ENCODE data around the gene USP9X.

The USP9X gene

DNA sequence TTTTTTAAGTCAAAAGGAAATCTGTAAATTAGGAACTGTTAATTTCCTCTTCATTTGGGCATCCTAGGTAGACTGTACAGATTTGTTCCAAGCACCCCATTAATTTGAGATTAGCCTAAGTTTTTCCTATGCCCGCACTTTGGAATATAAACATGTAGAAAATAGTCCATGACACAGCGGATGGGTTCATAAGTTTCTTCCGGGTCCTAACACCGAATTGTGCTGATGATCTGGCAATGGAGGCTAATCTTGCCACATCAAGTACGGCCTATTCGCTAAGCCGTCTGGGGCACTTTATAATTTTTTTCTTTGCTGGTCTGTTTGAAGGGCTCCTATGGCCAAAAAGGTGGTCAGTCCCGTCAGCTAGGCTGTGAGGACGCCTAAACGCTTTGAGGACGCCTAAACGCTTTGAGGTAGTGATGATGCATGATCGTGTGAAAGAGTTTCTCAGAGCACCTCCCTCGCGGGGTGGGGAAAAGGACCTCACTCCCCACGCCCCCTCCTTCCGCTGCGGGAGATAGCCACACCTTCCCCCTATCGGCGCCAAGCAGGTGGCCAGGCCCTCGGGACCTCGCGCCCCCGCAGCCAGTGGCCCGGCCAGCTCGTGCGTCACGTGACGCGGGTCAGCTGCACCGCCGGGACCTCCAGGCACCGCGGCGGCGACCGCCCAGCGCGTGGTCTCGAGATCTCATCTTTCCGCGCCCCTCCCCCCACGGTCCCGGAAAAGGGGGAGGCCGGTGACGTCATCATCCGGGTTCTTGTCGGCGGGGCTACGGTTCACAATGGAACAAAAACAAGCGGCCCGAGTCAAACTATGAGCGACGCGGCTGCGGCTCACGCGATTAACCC is 977 bp upstream of the USP9X start (continued):
- TF ChIP-seq, protein P1, sequence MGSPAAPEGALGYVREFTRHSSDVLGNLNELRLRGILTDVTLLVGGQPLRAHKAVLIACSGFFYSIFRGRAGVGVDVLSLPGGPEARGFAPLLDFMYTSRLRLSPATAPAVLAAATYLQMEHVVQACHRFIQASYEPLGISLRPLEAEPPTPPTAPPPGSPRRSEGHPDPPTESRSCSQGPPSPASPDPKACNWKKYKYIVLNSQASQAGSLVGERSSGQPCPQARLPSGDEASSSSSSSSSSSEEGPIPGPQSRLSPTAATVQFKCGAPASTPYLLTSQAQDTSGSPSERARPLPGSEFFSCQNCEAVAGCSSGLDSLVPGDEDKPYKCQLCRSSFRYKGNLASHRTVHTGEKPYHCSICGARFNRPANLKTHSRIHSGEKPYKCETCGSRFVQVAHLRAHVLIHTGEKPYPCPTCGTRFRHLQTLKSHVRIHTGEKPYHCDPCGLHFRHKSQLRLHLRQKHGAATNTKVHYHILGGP (tag by site-specific recombination; IDR thresholded peaks at IDR 0.05): no peak
- TF ChIP-seq ZNF571 (tag by site-specific recombination; IDR thresholded peaks at IDR 0.05) (no peak), ZFP37 (tag by site-specific recombination; IDR thresholded peaks at IDR 0.05) (peak; percentile 35; the same call in 1 of the 2 replicates), ZNF433 (tag by site-specific recombination; IDR thresholded peaks at IDR 0.05; ENCODE audit: low read depth) (no peak), ZNF302 (tag by site-specific recombination; IDR thresholded peaks at IDR 0.05; ENCODE audit: low read depth) (no peak), HOXD13 (CRISPR knock-in tag; IDR thresholded peaks at IDR 0.05; ENCODE audit: borderline replicate concordance) (no peak), ZBTB21 (tag by site-specific recombination; IDR thresholded peaks at IDR 0.05) (peak; percentile 96), SP2 (tag by site-specific recombination; IDR thresholded peaks at IDR 0.05) (peak; percentile 86), ZNF660 (tag by site-specific recombination; IDR thresholded peaks at IDR 0.05) (peak; percentile 38), ZNF266 (tag by site-specific recombination; IDR thresholded peaks at IDR 0.05; ENCODE audit: low read depth) (peak; percentile 18; the same call in 1 of the 2 replicates), ZNF366 (tag by site-specific recombination; conservative IDR thresholded peaks at IDR 0.05) (peak; percentile 94), ZNF175 (tag by site-specific recombination; IDR thresholded peaks at IDR 0.05) (no peak), ZNF776 (tag by site-specific recombination; IDR thresholded peaks at IDR 0.05; ENCODE audit: borderline replicate concordance) (no peak), ZNF223 (tag by site-specific recombination; IDR thresholded peaks at IDR 0.05) (peak; percentile 64; the same call in 1 of the 2 replicates)
- TF ChIP-seq, protein P2, sequence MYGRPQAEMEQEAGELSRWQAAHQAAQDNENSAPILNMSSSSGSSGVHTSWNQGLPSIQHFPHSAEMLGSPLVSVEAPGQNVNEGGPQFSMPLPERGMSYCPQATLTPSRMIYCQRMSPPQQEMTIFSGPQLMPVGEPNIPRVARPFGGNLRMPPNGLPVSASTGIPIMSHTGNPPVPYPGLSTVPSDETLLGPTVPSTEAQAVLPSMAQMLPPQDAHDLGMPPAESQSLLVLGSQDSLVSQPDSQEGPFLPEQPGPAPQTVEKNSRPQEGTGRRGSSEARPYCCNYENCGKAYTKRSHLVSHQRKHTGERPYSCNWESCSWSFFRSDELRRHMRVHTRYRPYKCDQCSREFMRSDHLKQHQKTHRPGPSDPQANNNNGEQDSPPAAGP (tag by site-specific recombination; IDR thresholded peaks at IDR 0.05): peak; percentile 96; the same call in 1 of the 2 replicates
- TF ChIP-seq, protein P3, sequence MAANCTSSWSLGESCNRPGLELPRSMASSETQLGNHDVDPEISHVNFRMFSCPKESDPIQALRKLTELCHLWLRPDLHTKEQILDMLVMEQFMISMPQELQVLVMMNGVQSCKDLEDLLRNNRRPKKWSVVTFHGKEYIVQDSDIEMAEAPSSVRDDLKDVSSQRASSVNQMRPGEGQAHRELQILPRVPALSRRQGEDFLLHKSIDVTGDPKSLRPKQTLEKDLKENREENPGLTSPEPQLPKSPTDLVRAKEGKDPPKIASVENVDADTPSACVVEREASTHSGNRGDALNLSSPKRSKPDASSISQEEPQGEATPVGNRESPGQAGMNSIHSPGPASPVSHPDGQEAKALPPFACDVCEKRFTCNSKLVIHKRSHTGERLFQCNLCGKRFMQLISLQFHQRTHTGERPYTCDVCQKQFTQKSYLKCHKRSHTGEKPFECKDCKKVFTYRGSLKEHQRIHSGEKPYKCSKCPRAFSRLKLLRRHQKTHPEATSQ (tag by site-specific recombination; IDR thresholded peaks at IDR 0.05): no peak
- TF ChIP-seq, protein P4, sequence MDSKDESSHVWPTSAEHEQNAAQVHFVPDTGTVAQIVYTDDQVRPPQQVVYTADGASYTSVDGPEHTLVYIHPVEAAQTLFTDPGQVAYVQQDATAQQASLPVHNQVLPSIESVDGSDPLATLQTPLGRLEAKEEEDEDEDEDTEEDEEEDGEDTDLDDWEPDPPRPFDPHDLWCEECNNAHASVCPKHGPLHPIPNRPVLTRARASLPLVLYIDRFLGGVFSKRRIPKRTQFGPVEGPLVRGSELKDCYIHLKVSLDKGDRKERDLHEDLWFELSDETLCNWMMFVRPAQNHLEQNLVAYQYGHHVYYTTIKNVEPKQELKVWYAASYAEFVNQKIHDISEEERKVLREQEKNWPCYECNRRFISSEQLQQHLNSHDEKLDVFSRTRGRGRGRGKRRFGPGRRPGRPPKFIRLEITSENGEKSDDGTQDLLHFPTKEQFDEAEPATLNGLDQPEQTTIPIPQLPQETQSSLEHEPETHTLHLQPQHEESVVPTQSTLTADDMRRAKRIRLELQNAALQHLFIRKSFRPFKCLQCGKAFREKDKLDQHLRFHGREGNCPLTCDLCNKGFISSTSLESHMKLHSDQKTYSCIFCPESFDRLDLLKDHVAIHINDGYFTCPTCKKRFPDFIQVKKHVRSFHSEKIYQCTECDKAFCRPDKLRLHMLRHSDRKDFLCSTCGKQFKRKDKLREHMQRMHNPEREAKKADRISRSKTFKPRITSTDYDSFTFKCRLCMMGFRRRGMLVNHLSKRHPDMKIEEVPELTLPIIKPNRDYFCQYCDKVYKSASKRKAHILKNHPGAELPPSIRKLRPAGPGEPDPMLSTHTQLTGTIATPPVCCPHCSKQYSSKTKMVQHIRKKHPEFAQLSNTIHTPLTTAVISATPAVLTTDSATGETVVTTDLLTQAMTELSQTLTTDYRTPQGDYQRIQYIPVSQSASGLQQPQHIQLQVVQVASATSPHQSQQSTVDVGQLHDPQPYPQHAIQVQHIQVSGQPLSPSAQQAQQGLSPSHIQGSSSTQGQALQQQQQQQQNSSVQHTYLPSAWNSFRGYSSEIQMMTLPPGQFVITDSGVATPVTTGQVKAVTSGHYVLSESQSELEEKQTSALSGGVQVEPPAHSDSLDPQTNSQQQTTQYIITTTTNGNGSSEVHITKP (tag by site-specific recombination; IDR thresholded peaks at IDR 0.05): peak; percentile 98
- TF ChIP-seq, protein P5, sequence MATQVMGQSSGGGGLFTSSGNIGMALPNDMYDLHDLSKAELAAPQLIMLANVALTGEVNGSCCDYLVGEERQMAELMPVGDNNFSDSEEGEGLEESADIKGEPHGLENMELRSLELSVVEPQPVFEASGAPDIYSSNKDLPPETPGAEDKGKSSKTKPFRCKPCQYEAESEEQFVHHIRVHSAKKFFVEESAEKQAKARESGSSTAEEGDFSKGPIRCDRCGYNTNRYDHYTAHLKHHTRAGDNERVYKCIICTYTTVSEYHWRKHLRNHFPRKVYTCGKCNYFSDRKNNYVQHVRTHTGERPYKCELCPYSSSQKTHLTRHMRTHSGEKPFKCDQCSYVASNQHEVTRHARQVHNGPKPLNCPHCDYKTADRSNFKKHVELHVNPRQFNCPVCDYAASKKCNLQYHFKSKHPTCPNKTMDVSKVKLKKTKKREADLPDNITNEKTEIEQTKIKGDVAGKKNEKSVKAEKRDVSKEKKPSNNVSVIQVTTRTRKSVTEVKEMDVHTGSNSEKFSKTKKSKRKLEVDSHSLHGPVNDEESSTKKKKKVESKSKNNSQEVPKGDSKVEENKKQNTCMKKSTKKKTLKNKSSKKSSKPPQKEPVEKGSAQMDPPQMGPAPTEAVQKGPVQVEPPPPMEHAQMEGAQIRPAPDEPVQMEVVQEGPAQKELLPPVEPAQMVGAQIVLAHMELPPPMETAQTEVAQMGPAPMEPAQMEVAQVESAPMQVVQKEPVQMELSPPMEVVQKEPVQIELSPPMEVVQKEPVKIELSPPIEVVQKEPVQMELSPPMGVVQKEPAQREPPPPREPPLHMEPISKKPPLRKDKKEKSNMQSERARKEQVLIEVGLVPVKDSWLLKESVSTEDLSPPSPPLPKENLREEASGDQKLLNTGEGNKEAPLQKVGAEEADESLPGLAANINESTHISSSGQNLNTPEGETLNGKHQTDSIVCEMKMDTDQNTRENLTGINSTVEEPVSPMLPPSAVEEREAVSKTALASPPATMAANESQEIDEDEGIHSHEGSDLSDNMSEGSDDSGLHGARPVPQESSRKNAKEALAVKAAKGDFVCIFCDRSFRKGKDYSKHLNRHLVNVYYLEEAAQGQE (tag by site-specific recombination; IDR thresholded peaks at IDR 0.05): no peak
- TF ChIP-seq, protein P6, sequence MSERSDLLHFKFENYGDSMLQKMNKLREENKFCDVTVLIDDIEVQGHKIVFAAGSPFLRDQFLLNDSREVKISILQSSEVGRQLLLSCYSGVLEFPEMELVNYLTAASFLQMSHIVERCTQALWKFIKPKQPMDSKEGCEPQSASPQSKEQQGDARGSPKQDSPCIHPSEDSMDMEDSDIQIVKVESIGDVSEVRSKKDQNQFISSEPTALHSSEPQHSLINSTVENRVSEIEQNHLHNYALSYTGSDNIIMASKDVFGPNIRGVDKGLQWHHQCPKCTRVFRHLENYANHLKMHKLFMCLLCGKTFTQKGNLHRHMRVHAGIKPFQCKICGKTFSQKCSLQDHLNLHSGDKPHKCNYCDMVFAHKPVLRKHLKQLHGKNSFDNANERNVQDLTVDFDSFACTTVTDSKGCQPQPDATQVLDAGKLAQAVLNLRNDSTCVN (tag by site-specific recombination; optimal IDR thresholded peaks at IDR 0.05): peak; percentile 86
- TF ChIP-seq, protein P7, sequence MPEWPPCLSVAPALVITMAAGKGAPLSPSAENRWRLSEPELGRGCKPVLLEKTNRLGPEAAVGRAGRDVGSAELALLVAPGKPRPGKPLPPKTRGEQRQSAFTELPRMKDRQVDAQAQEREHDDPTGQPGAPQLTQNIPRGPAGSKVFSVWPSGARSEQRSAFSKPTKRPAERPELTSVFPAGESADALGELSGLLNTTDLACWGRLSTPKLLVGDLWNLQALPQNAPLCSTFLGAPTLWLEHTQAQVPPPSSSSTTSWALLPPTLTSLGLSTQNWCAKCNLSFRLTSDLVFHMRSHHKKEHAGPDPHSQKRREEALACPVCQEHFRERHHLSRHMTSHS (tag by site-specific recombination; IDR thresholded peaks at IDR 0.05): peak; percentile 64; the same call in 1 of the 2 replicates
- TF ChIP-seq, protein P8, sequence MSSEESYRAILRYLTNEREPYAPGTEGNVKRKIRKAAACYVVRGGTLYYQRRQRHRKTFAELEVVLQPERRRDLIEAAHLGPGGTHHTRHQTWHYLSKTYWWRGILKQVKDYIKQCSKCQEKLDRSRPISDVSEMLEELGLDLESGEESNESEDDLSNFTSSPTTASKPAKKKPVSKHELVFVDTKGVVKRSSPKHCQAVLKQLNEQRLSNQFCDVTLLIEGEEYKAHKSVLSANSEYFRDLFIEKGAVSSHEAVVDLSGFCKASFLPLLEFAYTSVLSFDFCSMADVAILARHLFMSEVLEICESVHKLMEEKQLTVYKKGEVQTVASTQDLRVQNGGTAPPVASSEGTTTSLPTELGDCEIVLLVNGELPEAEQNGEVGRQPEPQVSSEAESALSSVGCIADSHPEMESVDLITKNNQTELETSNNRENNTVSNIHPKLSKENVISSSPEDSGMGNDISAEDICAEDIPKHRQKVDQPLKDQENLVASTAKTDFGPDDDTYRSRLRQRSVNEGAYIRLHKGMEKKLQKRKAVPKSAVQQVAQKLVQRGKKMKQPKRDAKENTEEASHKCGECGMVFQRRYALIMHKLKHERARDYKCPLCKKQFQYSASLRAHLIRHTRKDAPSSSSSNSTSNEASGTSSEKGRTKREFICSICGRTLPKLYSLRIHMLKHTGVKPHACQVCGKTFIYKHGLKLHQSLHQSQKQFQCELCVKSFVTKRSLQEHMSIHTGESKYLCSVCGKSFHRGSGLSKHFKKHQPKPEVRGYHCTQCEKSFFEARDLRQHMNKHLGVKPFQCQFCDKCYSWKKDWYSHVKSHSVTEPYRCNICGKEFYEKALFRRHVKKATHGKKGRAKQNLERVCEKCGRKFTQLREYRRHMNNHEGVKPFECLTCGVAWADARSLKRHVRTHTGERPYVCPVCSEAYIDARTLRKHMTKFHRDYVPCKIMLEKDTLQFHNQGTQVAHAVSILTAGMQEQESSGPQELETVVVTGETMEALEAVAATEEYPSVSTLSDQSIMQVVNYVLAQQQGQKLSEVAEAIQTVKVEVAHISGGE (tag by site-specific recombination; conservative IDR thresholded peaks at IDR 0.05; ENCODE audit: low read depth): no peak
